Nephron (organoid): ENCODE results near the gene HPSE.

Experiments used
- H3K27ac Mint-ChIP-seq, 3 experiments: 2 replicates each; pipeline ENCODE4 v1.8.0; 2020; ENCODE audit warnings: mixed read lengths in 3 of 3, mild to moderate bottlenecking in 2 of 3, moderate library complexity in 1 of 3
- H3K27me3 Mint-ChIP-seq: 2 replicates; pipeline ENCODE4 v1.8.0; 2021; ENCODE audit warnings: low read depth, mild to moderate bottlenecking, moderate library complexity, mixed read lengths
- H3K36me3 Mint-ChIP-seq: 2 replicates; pipeline ENCODE4 v1.8.0; 2020; ENCODE audit warnings: low read depth, mixed read lengths
- H3K4me1 Mint-ChIP-seq: 2 replicates; pipeline ENCODE4 v1.8.0; 2020; ENCODE audit warnings: mixed read lengths
- H3K4me3 Mint-ChIP-seq, 3 experiments: 2 replicates each; pipeline ENCODE4 v1.8.0; 2020; ENCODE audit warnings: mild to moderate bottlenecking in 3 of 3, mixed read lengths in 3 of 3, moderate library complexity in 2 of 3
- H3K9me3 Mint-ChIP-seq: 2 replicates; pipeline ENCODE4 v1.8.0; 2020; ENCODE audit warnings: mixed read lengths
- CTCF ChIP-seq, 3 experiments: fragments of 200-600 bp; sonication (generic); IDR thresholded peaks; one replicate each; pipeline ENCODE4 v1.5.0; 2021; ENCODE audit warnings: antibody characterized with exemption in 3 of 3; ENCODE audit not compliant: unreplicated experiment in 3 of 3

HPSE gene

GRCh38 chr4:83371235-83371634, 36.6 kb upstream of the HPSE start:
- Mint-ChIP-seq H3K36me3 (no peaks in the 10 kb centered on the region), H3K27me3 (no peaks in the 10 kb centered on the region), H3K4me3 (no peak overlapping the region), H3K9me3 (peaks cover 6% of the 10 kb centered on the region), H3K4me1 (no peaks in the 10 kb centered on the region), H3K27ac (peak overlapping the region in 1 of 3 experiments; percentile 82)
- no peak for TF ChIP-seq CTCF (IDR thresholded peaks at IDR 0.05; ENCODE audit: unreplicated experiment in 3 of 3)

GRCh38 chr4:83370640-83370906, 35.9 kb upstream of the HPSE start:
- no peaks in the 10 kb centered on the region for H3K9me3 Mint-ChIP-seq
- H3K27me3 Mint-ChIP-seq: no peaks in the 10 kb centered on the region
- H3K4me3 Mint-ChIP-seq: no peak overlapping the region
- H3K36me3 Mint-ChIP-seq: no peaks in the 10 kb centered on the region
- TF ChIP-seq CTCF (IDR thresholded peaks at IDR 0.05; ENCODE audit: unreplicated experiment in 3 of 3): no peak
- no peaks in the 10 kb centered on the region for H3K4me1 Mint-ChIP-seq
- H3K27ac Mint-ChIP-seq: peak overlapping the region in 1 of 3 experiments; percentile 82

- no peaks in the 10 kb centered on the region for H3K9me3 Mint-ChIP-seq
- no peak for TF ChIP-seq CTCF (IDR thresholded peaks at IDR 0.05; ENCODE audit: unreplicated experiment in 3 of 3)
- H3K27ac Mint-ChIP-seq: no peak overlapping the region
- H3K4me3 Mint-ChIP-seq: no peak overlapping the region
- no peaks in the 10 kb centered on the region for H3K4me1 Mint-ChIP-seq
- H3K27me3 Mint-ChIP-seq: peaks cover 3% of the 10 kb centered on the region
- no peaks in the 10 kb centered on the region for H3K36me3 Mint-ChIP-seq
These were observed 35.4 kb upstream of the HPSE start for GRCh38 chr4:83369831-83370639.

GRCh38 chr4:83364312-83364711, 29.7 kb upstream of the HPSE start:
- peaks cover 3% of the 10 kb centered on the region for H3K27me3 Mint-ChIP-seq
- no peak overlapping the region for H3K27ac Mint-ChIP-seq
- H3K9me3 Mint-ChIP-seq: no peaks in the 10 kb centered on the region
- H3K36me3 Mint-ChIP-seq: no peaks in the 10 kb centered on the region
- no peaks in the 10 kb centered on the region for H3K4me1 Mint-ChIP-seq
- TF ChIP-seq CTCF (IDR thresholded peaks at IDR 0.05; ENCODE audit: unreplicated experiment in 3 of 3): no peak
- H3K4me3 Mint-ChIP-seq: no peak overlapping the region

GRCh38 chr4:83362492-83363329, 28.1 kb upstream of the HPSE start:
- Mint-ChIP-seq H3K36me3 (no peaks in the 10 kb centered on the region), H3K4me1 (no peaks in the 10 kb centered on the region), H3K9me3 (no peaks in the 10 kb centered on the region), H3K27ac (peak overlapping the region in 1 of 3 experiments; percentile 76), H3K27me3 (peaks cover 3% of the 10 kb centered on the region), H3K4me3 (no peak overlapping the region)
- TF ChIP-seq CTCF (IDR thresholded peaks at IDR 0.05; ENCODE audit: unreplicated experiment in 3 of 3): peak; percentile 12 to 44 (median 20)
